Sciatic nerve (tissue), 2 donors: Measurements from ENCODE around the gene NPTXR. TPM values are rescaled to one million over a fixed set of nuclear protein-coding genes. Genes with fewer than 3 reads are reported as not detected.

Experiments
- ATAC-seq: fragments of 200-7000 bp; cut with Tn5 transposase; one replicate; pipeline ENCODE4 v1.9.1; 2020; ENCODE audit warnings: mild to moderate bottlenecking, moderate library complexity
- DNase-seq: peaks from one replicate; pipeline ENCODE4 v3.0.0-alpha.2; 2020; ENCODE audit warnings: low spot score
- intact Hi-C: fragments of 100-400 bp; cut with DNase I; formaldehyde crosslinking; loops from one replicate; pipeline ENCODE4 v1.14.2; 2022
- total RNA-seq: library from RNA; stranded (reverse); fragmentation: NEBNext Ultra II Directional; extraction: Animal tissue kit (Norgen Biotek cat#: 25700); gene quantifications from one replicate; pipeline ENCODE4 v1.2.1, GENCODE V29; 2021
- donor health status: DM: no; HTN: no; CAD: no.
- donor health status: DM: no; HTN: no; CAD: no.

NPTXR gene
- total RNA-seq, 1 donor from 2014 or later, result 6.9 TPM

DNA sequence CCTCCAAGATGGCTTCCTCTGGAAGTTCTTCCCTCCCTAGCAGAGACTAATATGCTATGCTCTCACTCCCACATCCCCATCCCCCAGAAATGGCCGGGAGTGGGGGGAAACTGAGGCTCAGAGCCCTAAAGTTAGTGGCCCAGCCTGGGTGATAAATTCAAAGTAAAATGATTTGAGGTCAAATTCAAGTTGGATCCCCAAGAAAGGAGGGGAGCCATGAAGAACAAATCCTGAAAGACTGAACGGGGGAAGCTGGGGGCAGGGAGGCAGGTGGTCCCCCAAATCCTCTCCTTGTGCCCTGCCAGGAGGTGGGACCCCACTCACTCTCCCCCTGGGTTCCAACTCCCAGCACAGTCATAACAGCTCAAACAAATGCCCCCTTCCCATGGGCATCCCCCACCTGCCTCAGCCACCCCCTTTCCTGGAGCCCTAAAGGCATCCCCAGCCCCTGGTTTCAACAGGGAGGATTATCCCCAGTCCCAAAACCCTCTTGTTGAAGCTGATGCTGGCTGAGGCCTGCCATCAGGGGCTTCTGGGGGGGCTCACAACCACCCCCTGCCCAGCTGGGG, 27.0 kb upstream of the NPTXR start:
- DNase-seq, result no peak
- no peak for ATAC-seq
- intact Hi-C loops, result loop anchor here (10.0 kb wide), 1 partner anchor 54 kb away; no protein-coding TSS in a partner anchor

DNA sequence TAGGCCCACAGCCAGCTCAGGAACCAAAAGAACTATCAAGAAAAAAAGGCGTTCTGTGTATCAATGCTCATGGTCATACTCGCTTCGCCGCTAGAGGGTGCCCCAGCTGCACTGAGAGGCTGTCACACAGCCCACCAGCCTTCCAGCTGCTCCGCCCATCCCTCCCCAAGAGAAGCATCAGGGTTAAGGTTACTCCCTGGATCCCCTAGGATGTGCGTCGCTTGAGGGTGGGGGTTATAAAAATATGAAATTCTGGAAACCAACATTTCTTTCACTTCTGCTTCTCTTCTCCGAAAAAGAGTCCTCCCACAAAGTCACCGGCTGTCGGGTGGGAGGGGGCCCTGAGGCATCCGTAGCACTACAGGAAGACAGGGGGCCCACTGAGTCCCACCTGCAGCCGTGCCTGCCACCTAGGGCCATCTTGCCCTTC, 26.5 kb upstream of the NPTXR start:
- DNase-seq, result peak; percentile 94
- intact Hi-C loops, result loop anchor here (10.0 kb wide), 1 partner anchor 54 kb away; no protein-coding TSS in a partner anchor
- peak; percentile 64 for ATAC-seq

GRCh38 chr22:38869663-38870062, 25.8 kb upstream of the NPTXR start:
- intact Hi-C loops, result loop anchor here (5.0 to 10.0 kb wide), 5 partner anchors 55 to 445 kb away; partner anchors contain the start of genes APOBEC3C and RPL3
- ATAC-seq, result no peak
- peak; percentile 28 for DNase-seq

GRCh38 chr22:38868886-38869381, 25.1 kb upstream of the NPTXR start:
- DNase-seq (peak; percentile 92), ATAC-seq (peak; percentile 34)
- intact Hi-C loops, result loop anchor here (5.0 to 10.0 kb wide), 4 partner anchors 104 to 446 kb away; partner anchors contain the start of genes APOBEC3C and RPL3

DNA sequence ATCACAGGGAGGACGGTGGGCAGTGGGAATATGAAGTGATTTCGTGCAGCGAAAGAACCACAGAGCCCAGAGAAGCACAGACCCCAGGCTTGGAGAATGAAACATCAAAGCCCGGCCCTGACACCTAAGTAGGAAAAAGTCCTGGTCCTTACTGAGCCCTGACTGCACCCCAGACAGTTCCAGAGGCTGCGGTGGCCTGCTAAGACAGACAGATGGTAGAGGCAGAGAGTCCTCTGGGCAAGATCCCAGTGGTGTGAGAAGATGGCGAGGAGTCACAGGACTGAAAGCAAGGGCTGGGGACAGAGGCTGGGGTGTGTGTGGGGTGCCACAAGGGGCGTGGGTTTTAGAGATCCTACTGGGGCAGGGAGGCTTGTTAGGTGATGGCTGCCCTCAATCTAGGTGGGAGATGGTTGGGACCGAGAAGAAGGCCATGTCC, 24.5 kb upstream of the NPTXR start:
- ATAC-seq, result no peak
- DNase-seq, result peak; percentile 51
- intact Hi-C loops, result loop anchor here (5.0 to 10.0 kb wide), 4 partner anchors 104 to 446 kb away; partner anchors contain the start of genes APOBEC3C and RPL3

DNA sequence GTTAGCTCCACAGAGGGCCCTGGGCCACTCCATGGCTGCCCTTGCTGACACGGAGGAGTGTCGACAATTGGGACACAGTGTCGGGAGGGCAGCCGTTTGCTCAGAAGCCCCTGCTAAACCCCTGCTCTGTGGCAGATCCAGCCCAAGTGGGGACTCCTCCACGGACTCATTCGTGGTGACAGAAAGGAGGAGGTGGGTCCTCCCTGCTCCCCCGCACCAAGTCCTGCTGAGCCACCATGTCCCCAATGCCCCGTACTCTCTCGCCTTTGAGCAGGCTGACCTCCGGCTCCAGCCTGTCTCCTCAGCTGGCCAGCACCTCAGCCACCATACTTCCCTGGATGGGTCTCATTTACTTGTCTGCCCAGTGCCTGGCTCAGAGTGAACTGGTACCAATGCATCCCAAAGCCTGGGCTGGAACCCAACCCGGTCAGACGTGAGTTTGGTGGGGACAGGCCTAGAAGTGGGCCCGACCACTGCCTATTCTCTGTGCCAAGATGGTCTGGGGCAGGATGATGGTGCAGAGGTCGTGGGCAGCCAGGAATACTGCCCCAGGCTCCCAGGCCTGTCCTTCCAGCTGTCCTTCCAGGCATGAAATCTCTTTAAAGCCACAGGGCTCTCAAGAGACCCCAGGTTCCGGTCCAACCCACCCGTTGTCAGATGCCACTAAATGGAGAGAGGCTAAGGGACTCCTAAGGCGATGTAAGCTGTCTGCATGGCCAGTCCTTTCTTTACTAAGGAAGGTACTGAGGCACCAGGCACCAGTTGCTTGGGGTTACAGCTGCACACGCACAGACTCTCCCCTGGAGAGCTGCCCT, 23.9 kb upstream of the NPTXR start:
- intact Hi-C loops, result loop anchor here (5.0 to 10.0 kb wide), 4 partner anchors 103 to 447 kb away; partner anchors contain the start of genes APOBEC3C and RPL3
- ATAC-seq (no peak), DNase-seq (peak; percentile 48)

DNA sequence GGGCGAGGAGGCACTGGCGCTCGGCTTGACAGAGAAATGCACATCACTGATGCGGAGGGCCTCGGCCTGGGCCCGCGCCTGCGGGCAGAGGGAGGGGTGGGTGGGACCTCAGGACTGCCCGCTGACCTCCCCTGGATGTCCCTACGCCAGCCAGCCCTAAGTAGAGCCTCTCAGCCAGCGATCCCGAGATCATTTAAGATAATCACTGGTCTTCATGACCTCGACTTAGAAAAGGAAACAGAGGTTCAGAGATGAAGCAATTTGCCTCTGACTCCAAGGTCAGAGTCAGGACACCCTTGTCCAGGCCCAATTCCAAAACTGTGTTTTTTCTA, 23.3 kb upstream of the NPTXR start:
- intact Hi-C loops, result loop anchor here (5.0 to 10.0 kb wide), 4 partner anchors 102 to 448 kb away; partner anchors contain the start of genes APOBEC3C and RPL3
- DNase-seq (no peak), ATAC-seq (no peak)

- intact Hi-C loops, result loop anchor here (5.0 to 10.0 kb wide), 4 partner anchors 102 to 448 kb away; partner anchors contain the start of genes APOBEC3C and RPL3
- no peak for ATAC-seq
- DNase-seq, result peak; percentile 64
These were observed 22.7 kb upstream of the NPTXR start for GRCh38 chr22:38866399-38867123.

- ATAC-seq (no peak), DNase-seq (peak; percentile 51)
- intact Hi-C loops, result loop anchor here (5.0 to 10.0 kb wide), 4 partner anchors 101 to 449 kb away; partner anchors contain the start of genes APOBEC3C and RPL3
These were observed 22.2 kb upstream of the NPTXR start for GRCh38 chr22:38866024-38866398.

DNA sequence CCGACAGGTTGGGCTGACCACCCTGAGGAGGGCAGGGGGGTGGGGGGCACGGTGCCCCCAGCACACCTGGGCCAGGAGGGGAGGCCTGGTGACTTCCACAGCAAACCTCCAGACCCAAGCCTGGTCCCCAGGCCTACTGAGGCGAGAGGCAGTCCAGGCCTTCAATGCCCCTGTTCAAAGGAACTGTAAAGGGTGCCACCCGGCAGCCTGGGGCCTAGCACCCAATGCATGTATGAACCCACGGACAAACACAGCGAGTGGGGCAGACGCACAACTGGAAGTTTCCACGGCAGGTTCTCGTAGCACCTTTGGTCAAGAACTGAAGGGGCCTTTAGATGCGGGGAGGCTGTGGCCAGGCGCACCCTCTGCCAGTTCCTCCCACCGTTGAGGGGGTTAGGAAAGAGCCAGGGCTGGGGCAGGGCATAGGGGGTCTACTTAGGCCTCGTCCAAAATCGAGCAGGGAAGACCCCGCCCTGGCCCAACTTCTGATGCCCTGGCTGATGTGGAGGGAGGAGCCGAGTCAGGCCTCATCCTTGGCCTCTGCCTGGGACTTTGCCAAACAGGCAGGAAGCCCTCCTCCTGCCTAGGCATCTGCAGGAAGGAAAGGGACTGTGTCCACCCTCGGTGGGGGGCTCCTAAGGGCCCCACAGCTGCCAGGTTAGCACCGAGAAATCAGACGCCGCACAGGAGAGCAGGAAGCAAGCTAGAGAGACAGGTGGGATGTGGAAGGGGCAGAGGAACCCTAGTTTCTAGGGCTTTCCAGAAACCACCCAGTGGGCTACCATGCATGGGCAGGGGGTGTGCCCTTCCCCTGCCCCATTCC, 21.6 kb upstream of the NPTXR start:
- ATAC-seq (no peak), DNase-seq (peak; percentile 57)
- intact Hi-C loops, result loop anchor here (5.0 to 10.0 kb wide), 4 partner anchors 101 to 449 kb away; partner anchors contain the start of genes APOBEC3C and RPL3

GRCh38 chr22:38864361-38865191, 20.7 kb upstream of the NPTXR start:
- peak; percentile 78 for DNase-seq
- intact Hi-C loops, result loop anchor here (5.0 to 10.0 kb wide), 4 partner anchors 100 to 450 kb away; partner anchors contain the start of genes APOBEC3C and RPL3
- peak; percentile 42 for ATAC-seq

- intact Hi-C loops, result loop anchor here (10.0 kb wide), 3 partner anchors 99 to 451 kb away; partner anchors contain the start of genes APOBEC3C and RPL3
- ATAC-seq, result no peak
- peak; percentile 49 for DNase-seq
These were observed 19.8 kb upstream of the NPTXR start for GRCh38 chr22:38863531-38864131.

DNA sequence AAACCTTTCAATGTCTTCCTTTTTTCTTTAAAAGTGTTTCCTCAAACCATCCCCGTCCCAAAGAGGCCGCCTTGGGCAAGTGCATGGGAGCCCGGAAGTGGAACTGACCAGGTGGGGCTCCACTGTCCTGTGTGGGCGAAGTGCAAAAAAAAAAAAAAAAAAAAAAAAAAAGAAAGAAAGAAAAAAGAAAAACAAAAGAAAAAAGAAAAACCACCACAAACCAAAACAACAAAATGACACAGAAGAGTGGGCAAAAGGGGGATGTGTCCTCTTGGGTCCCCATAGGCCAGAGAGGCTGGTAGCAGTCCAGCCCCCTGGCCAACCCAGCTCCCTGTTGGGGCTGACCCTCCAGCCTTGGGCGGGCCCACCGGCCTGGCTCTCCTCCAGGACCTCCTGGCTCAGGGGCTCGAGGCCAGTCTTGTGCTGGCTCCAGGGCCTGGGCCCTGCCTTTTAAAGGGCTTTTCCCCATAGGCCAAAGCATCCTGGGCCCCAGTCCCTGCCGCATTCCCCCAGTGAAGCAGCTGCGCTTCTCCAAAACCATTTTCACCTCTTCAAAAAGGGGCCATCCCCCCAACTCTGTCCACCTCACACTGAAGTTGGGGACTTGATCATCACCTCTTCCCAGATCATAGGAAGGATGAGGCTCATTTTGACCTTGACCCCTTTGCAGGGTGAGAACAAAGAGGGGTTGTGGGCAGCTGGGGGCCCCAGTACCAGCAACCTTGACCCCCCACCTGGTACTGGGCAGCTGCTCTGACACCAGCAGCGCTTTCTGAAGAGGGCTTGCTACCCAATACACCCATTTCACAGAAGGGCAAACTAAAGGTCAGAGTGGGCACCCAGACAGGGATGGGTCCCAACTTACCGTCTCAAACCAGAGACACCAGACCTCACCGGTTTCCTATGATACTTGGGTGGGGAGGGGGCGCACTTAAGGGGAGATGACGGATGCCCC, 18.8 kb upstream of the NPTXR start:
- no peak for DNase-seq
- intact Hi-C loops, result loop anchor here (10.0 kb wide), 3 partner anchors 98 to 452 kb away; partner anchors contain the start of genes APOBEC3C and RPL3
- ATAC-seq, result peak; percentile 59

GRCh38 chr22:38861927-38862326, 18.1 kb upstream of the NPTXR start:
- no peak for ATAC-seq
- intact Hi-C loops, result loop anchor here (10.0 kb wide), 3 partner anchors 97 to 453 kb away; partner anchors contain the start of genes APOBEC3C and RPL3
- no peak for DNase-seq

DNA sequence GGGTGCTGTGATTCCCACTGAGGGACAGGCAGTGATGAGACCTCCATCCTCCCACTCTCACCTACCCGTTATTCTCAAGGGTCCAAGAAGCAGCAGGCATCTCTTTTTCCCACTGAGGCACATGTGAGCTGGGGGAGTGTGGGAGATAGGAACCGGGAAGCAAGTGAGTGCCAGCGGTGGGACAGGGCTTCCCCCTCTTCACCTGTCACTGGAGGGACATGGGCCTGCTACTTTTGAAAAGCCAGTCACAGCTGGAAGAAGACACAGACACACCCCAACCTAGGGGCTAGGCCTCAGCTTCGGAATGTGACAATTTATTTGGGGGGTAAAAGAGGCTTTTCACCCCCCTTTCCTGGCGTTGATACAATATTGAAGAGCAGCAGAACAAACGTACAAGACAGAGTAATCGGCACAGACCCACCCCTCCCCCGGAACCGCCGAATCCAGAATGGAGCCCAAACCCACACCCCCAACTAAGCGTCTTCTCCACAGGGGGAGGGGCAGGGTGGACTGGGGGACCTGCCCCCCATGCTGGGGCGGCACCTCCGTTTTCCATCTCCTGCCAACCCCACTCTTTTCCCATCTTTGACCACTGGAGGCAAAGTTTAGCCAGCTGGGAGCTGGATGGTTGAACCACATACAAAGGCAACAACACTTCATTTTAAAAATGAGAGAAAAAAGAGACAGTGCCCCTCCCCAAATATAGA, 17.5 kb upstream of the NPTXR start:
- no peak for DNase-seq
- intact Hi-C loops, result loop anchor here (10.0 kb wide), 3 partner anchors 97 to 453 kb away; partner anchors contain the start of genes APOBEC3C and RPL3

More for the DNA sequence above, 17.5 kb upstream of the NPTXR start:
- peak; percentile 4 for ATAC-seq
